Suppressor macrophage treated with lipopolysaccharide for 1 hour (primary cell): ENCODE measurements around the gene CCNY.
"Not testable (repeated sequence)": the region's sequence is repeated elsewhere in the genome, so short reads cannot be mapped to it uniquely, and the experiment has no call there.

Experiments
- DNase-seq, 3 donors: peaks; one replicate each; pipeline ENCODE4 v3.0.0-alpha.2; 2020 to 2022

CCNY gene

GRCh38 chr10:35409808-35410207 lies 73.5 kb downstream of the CCNY start:
- DNase-seq = no peak

GRCh38 chr10:35412003-35412723 lies 75.9 kb downstream of the CCNY start:
- peak in 2 of 3 donors; percentile 33 to 46 for DNase-seq

- DNase-seq = peak; percentile 13 to 36 (median 27)
Measured at GRCh38 chr10:35412900-35413491, 76.7 kb downstream of the CCNY start.

GRCh38 chr10:35413985-35414861 lies 77.9 kb downstream of the CCNY start:
- DNase-seq = peak; percentile 74 to 80 (median 79)

GRCh38 chr10:35415505-35415904 lies 79.2 kb downstream of the CCNY start:
- DNase-seq = no peak

GRCh38 chr10:35416619-35417312 lies 80.5 kb downstream of the CCNY start:
- no peak for DNase-seq

GRCh38 chr10:35417313-35417625 lies 81.0 kb downstream of the CCNY start:
- DNase-seq = no peak

GRCh38 chr10:35417795-35418194 lies 81.5 kb downstream of the CCNY start:
- no peak for DNase-seq

GRCh38 chr10:35418580-35418979 lies 82.3 kb downstream of the CCNY start:
- DNase-seq = not testable (repeated sequence)

- peak in 2 of 3 donors; percentile 17 to 29 for DNase-seq
Measured at GRCh38 chr10:35420044-35420443, 83.7 kb downstream of the CCNY start.

GRCh38 chr10:35420827-35421552 lies 84.7 kb downstream of the CCNY start:
- no peak for DNase-seq

GRCh38 chr10:35421553-35422178 lies 85.4 kb downstream of the CCNY start:
- DNase-seq = no peak

GRCh38 chr10:35422228-35422627 lies 85.9 kb downstream of the CCNY start:
- no peak for DNase-seq

- no peak for DNase-seq
Measured at GRCh38 chr10:35423505-35424306, 87.4 kb downstream of the CCNY start.

- DNase-seq = no peak
Measured at GRCh38 chr10:35424680-35425285, 88.5 kb downstream of the CCNY start.

GRCh38 chr10:35425595-35425994 lies 89.3 kb downstream of the CCNY start:
- peak in 1 of 3 donors; percentile 27 for DNase-seq

- no peak for DNase-seq
Measured at GRCh38 chr10:35426657-35427056, 90.3 kb downstream of the CCNY start.

- DNase-seq = no peak
Measured at GRCh38 chr10:35427543-35427942, 91.2 kb downstream of the CCNY start.

- DNase-seq = no peak
Measured at GRCh38 chr10:35428521-35428920, 92.2 kb downstream of the CCNY start.

- no peak for DNase-seq
Measured at GRCh38 chr10:35432781-35433338, 96.6 kb downstream of the CCNY start.
